ENCODE results near the gene ABHD1. TPM values are rescaled to one million over a fixed set of nuclear protein-coding genes. Genes with fewer than 3 reads are reported as not detected.

ABHD1 gene
- total RNA-seq, 5 donors from 2014 or later (not counting 1 experiment from before 2014, with no cell fraction given), result 0.66 to 1.4 (median 1.2) TPM

- no peaks in the 10 kb centered on the region for H3K27me3 Mint-ChIP-seq
- no peak for ATAC-seq (replicated peaks in 1 of 4)
- WGBS (ENCODE audit: insufficient coverage), result 92% methylated on average over 26 of the region's 27 CpGs
Observed at GRCh38 chr2:27082773-27083409, 40.7 kb upstream of the ABHD1 start.

GRCh38 chr2:27083410-27084296, 40.0 kb upstream of the ABHD1 start:
- Mint-ChIP-seq H3K27me3 (no peaks in the 10 kb centered on the region), H3K4me1 (peaks cover 33 to 37% (median 35%) of the 10 kb centered on the region in 3 donors), H3K4me3 (peak overlapping the region in 2 of 3 donors; percentile 28 to 41), H3K9me3 (no peaks in the 10 kb centered on the region), H3K36me3 (no peaks in the 10 kb centered on the region), H3K27ac (peak overlapping the region in 1 of 2 donors; percentile 48)
- POLR2A ChIA-PET, result interaction anchor here in 1 of 2 donors (0.5 kb wide), 1 partner anchor 107 kb away, joined by 3 read pairs; no protein-coding TSS in a partner anchor
- Histone ChIP-seq H3K36me3 (ENCODE audit: control insufficient read depth in 2 of 2, extremely low read depth in 1 of 2, insufficient read depth in 1 of 2, low read length in 1 of 2) (no peaks in the 10 kb centered on the region), H3K27ac (ENCODE audit: low read length) (no peak overlapping the region), H3K9me3 (no peaks in the 10 kb centered on the region), H3K4me3 (ENCODE audit: control insufficient read depth in 1 of 2, extremely low read depth in 1 of 2, low read length in 1 of 2) (no peak overlapping the region), H3K27me3 (replicated peaks in 1 of 2; ENCODE audit: control insufficient read depth in 2 of 2, extremely low read depth in 1 of 2, insufficient read depth in 2 of 2, low read length in 1 of 2) (no peaks in the 10 kb centered on the region), H3K4me1 (ENCODE audit: control insufficient read depth in 1 of 2, extremely low read depth in 1 of 2, insufficient read depth in 2 of 2, low read length in 2 of 2) (peaks cover 9 to 54% of the 10 kb centered on the region in 2 experiments)
- no peak for ATAC-seq (replicated peaks in 1 of 4)
- no peak for DNase-seq
- WGBS (ENCODE audit: insufficient coverage), result 98% methylated on average over 19 of the region's 20 CpGs
- CTCF ChIA-PET, result no interaction called here

More at GRCh38 chr2:27082773-27083409, 40.7 kb upstream of the ABHD1 start:
- ChIA-PET CTCF (no interaction called here), POLR2A (interaction anchor here in 1 of 2 donors (0.5 kb wide), 1 partner anchor 107 kb away, joined by 3 read pairs; no protein-coding TSS in a partner anchor)
- Mint-ChIP-seq H3K4me1 (peaks cover 33 to 37% (median 35%) of the 10 kb centered on the region in 3 donors), H3K9me3 (no peaks in the 10 kb centered on the region), H3K4me3 (no peak overlapping the region), H3K36me3 (no peaks in the 10 kb centered on the region), H3K27ac (no peak overlapping the region)
- Histone ChIP-seq H3K27ac (ENCODE audit: low read length) (no peak overlapping the region), H3K27me3 (replicated peaks in 1 of 2; ENCODE audit: control insufficient read depth in 2 of 2, extremely low read depth in 1 of 2, insufficient read depth in 2 of 2, low read length in 1 of 2) (no peaks in the 10 kb centered on the region), H3K4me1 (ENCODE audit: control insufficient read depth in 1 of 2, extremely low read depth in 1 of 2, insufficient read depth in 2 of 2, low read length in 2 of 2) (peaks cover 9 to 54% of the 10 kb centered on the region in 2 experiments), H3K9me3 (no peaks in the 10 kb centered on the region), H3K4me3 (ENCODE audit: control insufficient read depth in 1 of 2, extremely low read depth in 1 of 2, low read length in 1 of 2) (no peak overlapping the region), H3K36me3 (ENCODE audit: control insufficient read depth in 2 of 2, extremely low read depth in 1 of 2, insufficient read depth in 1 of 2, low read length in 1 of 2) (no peaks in the 10 kb centered on the region)
- DNase-seq, result no peak

DNA sequence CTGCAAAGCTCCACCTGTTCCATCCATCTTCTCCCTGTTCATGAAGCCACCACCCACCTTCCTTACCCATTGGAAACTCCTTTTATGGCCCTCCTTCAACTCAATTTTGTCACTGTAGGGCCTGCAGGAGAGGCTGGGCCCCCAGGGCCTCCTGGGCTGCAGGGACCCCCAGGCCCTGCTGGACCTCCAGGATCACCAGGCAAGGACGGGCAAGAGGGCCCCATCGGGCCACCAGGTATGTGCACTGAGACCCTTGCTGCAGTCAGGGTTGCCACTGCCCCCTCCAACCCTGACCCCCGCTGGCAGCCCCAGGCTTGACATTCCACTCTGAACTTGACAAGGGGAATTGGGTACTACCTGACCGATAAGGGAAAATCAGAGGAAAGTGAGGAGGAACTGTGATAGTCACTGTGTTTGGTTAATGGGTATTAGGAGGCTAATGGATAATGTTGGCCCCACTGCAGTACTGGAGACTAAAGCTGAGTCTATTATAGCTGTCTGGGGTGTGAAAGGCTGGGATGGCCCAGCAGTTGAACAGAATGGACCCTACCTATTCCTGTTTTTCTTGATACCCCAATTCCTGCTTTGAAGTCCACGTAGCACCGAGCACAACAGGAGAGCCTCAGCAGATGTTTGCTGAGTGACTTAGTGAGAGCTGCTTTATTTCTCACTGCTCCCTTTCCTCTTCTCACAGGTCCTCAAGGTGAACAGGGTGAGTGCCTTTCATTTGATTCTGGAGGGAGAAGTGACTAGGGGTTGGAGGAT, 39.1 kb upstream of the ABHD1 start:
- Histone ChIP-seq H3K4me3 (ENCODE audit: control insufficient read depth in 1 of 2, extremely low read depth in 1 of 2, low read length in 1 of 2) (no peak overlapping the region), H3K36me3 (ENCODE audit: control insufficient read depth in 2 of 2, extremely low read depth in 1 of 2, insufficient read depth in 1 of 2, low read length in 1 of 2) (no peaks in the 10 kb centered on the region), H3K27ac (ENCODE audit: low read length) (no peak overlapping the region), H3K4me1 (ENCODE audit: control insufficient read depth in 1 of 2, extremely low read depth in 1 of 2, insufficient read depth in 2 of 2, low read length in 2 of 2) (peaks cover 9 to 54% of the 10 kb centered on the region in 2 experiments), H3K27me3 (replicated peaks in 1 of 2; ENCODE audit: control insufficient read depth in 2 of 2, extremely low read depth in 1 of 2, insufficient read depth in 2 of 2, low read length in 1 of 2) (peaks cover 0 to 4% of the 10 kb centered on the region in 2 experiments), H3K9me3 (no peaks in the 10 kb centered on the region)
- Mint-ChIP-seq H3K4me3 (peak overlapping the region; percentile 66 to 84 (median 80)), H3K4me1 (peaks cover 33 to 37% (median 35%) of the 10 kb centered on the region in 3 donors), H3K27me3 (no peaks in the 10 kb centered on the region), H3K27ac (peak overlapping the region; percentile 11 to 27), H3K36me3 (no peaks in the 10 kb centered on the region), H3K9me3 (no peaks in the 10 kb centered on the region)
- CTCF ChIA-PET, result no interaction called here
- POLR2A ChIA-PET, result no interaction called here
- no peak for DNase-seq
- WGBS (ENCODE audit: insufficient coverage), result 92% methylated on average over 2 of the region's 6 CpGs
- ATAC-seq (replicated peaks in 1 of 4), result no peak

- Histone ChIP-seq H3K4me3 (ENCODE audit: control insufficient read depth in 1 of 2, extremely low read depth in 1 of 2, low read length in 1 of 2) (peak overlapping the region; percentile 53 to 67), H3K9me3 (no peaks in the 10 kb centered on the region), H3K27me3 (replicated peaks in 1 of 2; ENCODE audit: control insufficient read depth in 2 of 2, extremely low read depth in 1 of 2, insufficient read depth in 2 of 2, low read length in 1 of 2) (peaks cover 0 to 4% of the 10 kb centered on the region in 2 experiments), H3K36me3 (ENCODE audit: control insufficient read depth in 2 of 2, extremely low read depth in 1 of 2, insufficient read depth in 1 of 2, low read length in 1 of 2) (no peaks in the 10 kb centered on the region), H3K27ac (ENCODE audit: low read length) (peak overlapping the region; percentile 82), H3K4me1 (ENCODE audit: control insufficient read depth in 1 of 2, extremely low read depth in 1 of 2, insufficient read depth in 2 of 2, low read length in 2 of 2) (peaks cover 9 to 54% of the 10 kb centered on the region in 2 experiments)
- Mint-ChIP-seq H3K27me3 (no peaks in the 10 kb centered on the region), H3K36me3 (no peaks in the 10 kb centered on the region), H3K4me3 (peak overlapping the region; percentile 66 to 84 (median 80)), H3K4me1 (peaks cover 31 to 33% (median 32%) of the 10 kb centered on the region in 3 donors), H3K9me3 (no peaks in the 10 kb centered on the region), H3K27ac (peak overlapping the region; percentile 54 to 74)
- ChIA-PET POLR2A (no interaction called here), CTCF (no interaction called here)
- 81% methylated on average over 4 of the region's 10 CpGs for WGBS (ENCODE audit: insufficient coverage)
- ATAC-seq (replicated peaks in 1 of 4), result no peak
- no peak for DNase-seq
Observed at GRCh38 chr2:27085062-27085672, 38.4 kb upstream of the ABHD1 start.

GRCh38 chr2:27085673-27086089, 37.9 kb upstream of the ABHD1 start:
- no peaks in the 10 kb centered on the region for H3K9me3 Mint-ChIP-seq
- Histone ChIP-seq H3K27me3 (replicated peaks in 1 of 2; ENCODE audit: control insufficient read depth in 2 of 2, extremely low read depth in 1 of 2, insufficient read depth in 2 of 2, low read length in 1 of 2) (peaks cover 0 to 4% of the 10 kb centered on the region in 2 experiments), H3K9me3 (no peaks in the 10 kb centered on the region), H3K4me3 (ENCODE audit: control insufficient read depth in 1 of 2, extremely low read depth in 1 of 2, low read length in 1 of 2) (peak overlapping the region; percentile 53 to 67), H3K36me3 (ENCODE audit: control insufficient read depth in 2 of 2, extremely low read depth in 1 of 2, insufficient read depth in 1 of 2, low read length in 1 of 2) (no peaks in the 10 kb centered on the region), H3K27ac (ENCODE audit: low read length) (peak overlapping the region; percentile 82), H3K4me1 (ENCODE audit: control insufficient read depth in 1 of 2, extremely low read depth in 1 of 2, insufficient read depth in 2 of 2, low read length in 2 of 2) (peaks cover 9 to 50% of the 10 kb centered on the region in 2 experiments)
- ChIA-PET POLR2A (no interaction called here), CTCF (no interaction called here)
- H3K27me3 Mint-ChIP-seq, result no peaks in the 10 kb centered on the region
- H3K4me1 Mint-ChIP-seq, result peaks cover 26 to 31% (median 29%) of the 10 kb centered on the region in 3 donors
- H3K27ac Mint-ChIP-seq, result peak overlapping the region; percentile 54 to 74
- H3K36me3 Mint-ChIP-seq, result no peaks in the 10 kb centered on the region
- H3K4me3 Mint-ChIP-seq, result peak overlapping the region; percentile 66 to 84 (median 80)
- peak in 1 of 4 experiments; percentile 2 for ATAC-seq (replicated peaks in 1 of 4)
- peak in 7 of 35 experiments; percentile 4 to 24 (median 18) for DNase-seq
- 4% methylated on average over 38 of the region's 38 CpGs for WGBS (ENCODE audit: insufficient coverage)

Measured in T-cell (primary cell).